GM13976 (cell line): ENCODE measurements around the gene MB21D2.
A peak's percentile ranks its signal among the peaks of the same experiment; 100 is the strongest.

Experiments
- DNase-seq: peaks from one replicate; pipeline ENCODE4 v3.0.0; 2012; ENCODE audit warnings: low spot score
- CTCF ChIP-seq: IDR thresholded peaks from 2 replicates; pipeline ENCODE4 v1.5.1; 2012; ENCODE audit warnings: borderline replicate concordance, mild to moderate bottlenecking; ENCODE audit not compliant: insufficient read depth; ENCODE audit errors: extremely low read depth, missing control alignments, control extremely low read depth
- in situ Hi-C: fragments of 300-500 bp; cut with MboI; formaldehyde crosslinking; loops from one replicate; pipeline ENCODE4 v1.12.0; 2022; ENCODE audit warnings: low sequenced_read_pairs, mixed read lengths, inconsistent platforms; ENCODE audit not compliant: unreplicated experiment

MB21D2 gene

GRCh38 chr3:192899540-192899982 is 18.1 kb downstream of the MB21D2 start:
- TF ChIP-seq CTCF: no peak
- in situ Hi-C loops: no loop called here
- no peak for DNase-seq

GRCh38 chr3:192897005-192897404 is 20.7 kb downstream of the MB21D2 start:
- TF ChIP-seq CTCF: no peak
- in situ Hi-C loops: no loop called here
- DNase-seq: no peak

- no peak for DNase-seq
- in situ Hi-C loops: no loop called here
- no peak for TF ChIP-seq CTCF
These were observed 21.4 kb downstream of the MB21D2 start for GRCh38 chr3:192896208-192896607.

- no peak for DNase-seq
- in situ Hi-C loops: no loop called here
- no peak for TF ChIP-seq CTCF
These were observed 23.0 kb downstream of the MB21D2 start for GRCh38 chr3:192894676-192895075.

- peak; percentile 74 for DNase-seq
- TF ChIP-seq CTCF: no peak
- in situ Hi-C loops: no loop called here
These were observed 24.5 kb downstream of the MB21D2 start for GRCh38 chr3:192892981-192893700.

GRCh38 chr3:192890347-192891335 is 27.0 kb downstream of the MB21D2 start:
- no peak for TF ChIP-seq CTCF

More at GRCh38 chr3:192890347-192891335, 27.0 kb downstream of the MB21D2 start:
- DNase-seq: no peak
- in situ Hi-C loops: no loop called here
